GM12892 (cell line): ENCODE data around the gene ABHD14A.

Experiments
- DNase-seq: peaks from one replicate; pipeline ENCODE4 v3.0.0; 2011; ENCODE audit not compliant: insufficient read length
- FAIRE-seq: peaks from 2 replicates; lab custom pipeline; 2011; peaks lifted over from hg19 to GRCh38; lab: Jason Lieb, UNC
- POLR2A ChIP-seq: IDR thresholded peaks from 2 replicates; pipeline ENCODE4 v1.6.1; 2011; ENCODE audit warnings: low read depth, low read length, control low read depth
- POLR2AphosphoS5 ChIP-seq: IDR thresholded peaks from 2 replicates; pipeline ENCODE4 v1.6.1; 2011; ENCODE audit warnings: low read depth, low read length, control low read depth
- TAF1 ChIP-seq: IDR thresholded peaks from 2 replicates; pipeline ENCODE4 v1.6.1; 2011; ENCODE audit warnings: low read depth, mild to moderate bottlenecking, control low read depth, low read length, borderline replicate concordance

The ABHD14A gene

DNA sequence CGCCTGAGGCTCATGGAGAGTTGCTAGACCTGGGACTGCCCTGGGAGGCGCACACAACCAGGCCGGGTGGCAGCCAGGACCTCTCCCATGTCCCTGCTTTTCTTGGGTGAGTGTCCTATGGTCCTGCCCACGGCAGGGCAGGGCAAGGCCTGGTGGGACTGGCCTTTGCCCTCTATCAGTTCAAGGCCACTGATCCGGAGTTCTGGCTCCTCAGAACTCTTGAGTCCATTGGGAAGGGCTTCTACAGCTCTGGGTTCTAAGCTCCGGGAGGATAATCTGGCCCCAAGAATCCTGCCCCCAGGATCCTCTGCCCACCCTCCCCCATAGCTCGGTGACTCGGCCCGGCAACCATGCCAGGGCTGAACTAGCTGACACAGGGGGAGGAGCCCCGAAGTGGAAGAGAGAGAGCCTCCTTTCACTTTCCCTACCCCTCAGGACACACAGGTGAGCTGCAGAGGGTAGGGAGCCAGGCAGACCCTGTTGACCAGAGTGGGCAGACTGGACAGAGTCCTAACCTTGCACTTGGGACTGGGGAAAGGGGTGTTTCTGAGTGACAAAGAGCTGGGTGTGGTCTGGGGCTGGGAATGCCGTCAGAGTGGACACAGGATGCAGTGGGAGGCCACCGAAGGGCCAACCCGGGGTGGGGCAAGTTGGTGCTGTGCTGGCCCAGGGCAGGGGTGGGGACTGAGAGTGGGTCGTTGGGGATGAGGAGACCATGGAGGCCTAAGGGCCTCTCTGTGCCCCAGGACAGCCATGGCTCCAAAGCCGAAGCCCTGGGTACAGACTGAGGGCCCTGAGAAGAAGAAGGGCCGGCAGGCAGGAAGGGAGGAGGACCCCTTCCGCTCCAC, 32.0 kb upstream of the ABHD14A start:
- peak; percentile 91 for FAIRE-seq
- DNase-seq = peak; percentile 98
- TF ChIP-seq TAF1 = no peak

DNA sequence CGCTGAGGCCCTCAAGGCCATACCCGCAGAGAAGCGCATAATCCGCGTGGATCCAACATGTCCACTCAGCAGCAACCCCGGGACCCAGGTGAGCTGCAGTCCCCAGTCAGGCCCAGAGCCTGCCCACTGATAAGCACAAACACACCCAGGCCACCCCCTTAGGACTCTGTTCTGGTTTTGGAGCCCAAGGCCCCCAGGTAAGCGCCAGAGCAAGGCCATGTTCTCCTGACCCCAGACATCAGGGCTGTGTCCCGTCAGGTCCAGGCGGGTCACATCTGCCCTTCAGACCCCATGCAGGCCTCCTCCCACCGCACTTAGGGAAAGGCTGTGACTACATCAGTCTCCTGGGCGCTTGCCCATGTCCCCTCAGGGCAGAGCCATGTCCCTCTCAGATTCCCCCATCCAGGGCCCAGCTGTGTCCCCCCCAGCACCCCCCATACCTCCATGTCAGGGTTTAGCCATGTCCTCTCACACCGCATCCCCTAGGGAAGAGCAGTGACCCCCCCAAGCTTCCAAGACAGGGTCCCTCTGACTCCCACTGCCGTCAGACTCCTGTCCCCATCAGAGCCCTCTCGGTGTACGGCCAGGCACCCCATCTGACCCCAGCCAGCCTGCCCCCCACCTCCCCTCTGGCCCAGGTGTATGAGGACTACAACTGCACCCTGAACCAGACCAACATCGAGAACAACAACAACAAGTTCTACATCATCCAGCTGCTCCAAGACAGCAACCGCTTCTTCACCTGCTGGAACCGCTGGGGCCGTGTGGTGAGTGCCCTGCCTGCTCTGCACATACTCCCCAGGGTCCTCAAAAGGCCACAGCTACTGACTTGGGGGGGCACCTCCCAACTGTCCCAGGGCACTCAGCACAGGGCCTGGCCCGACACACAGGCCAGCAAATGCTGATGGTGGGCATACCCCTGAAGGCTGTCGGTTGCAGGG, 31.1 kb upstream of the ABHD14A start:
- FAIRE-seq (no peak), DNase-seq (peak; percentile 20)
- no peak for TF ChIP-seq POLR2A
- TF ChIP-seq POLR2AphosphoS5 = no peak
- TF ChIP-seq TAF1 = no peak

DNA sequence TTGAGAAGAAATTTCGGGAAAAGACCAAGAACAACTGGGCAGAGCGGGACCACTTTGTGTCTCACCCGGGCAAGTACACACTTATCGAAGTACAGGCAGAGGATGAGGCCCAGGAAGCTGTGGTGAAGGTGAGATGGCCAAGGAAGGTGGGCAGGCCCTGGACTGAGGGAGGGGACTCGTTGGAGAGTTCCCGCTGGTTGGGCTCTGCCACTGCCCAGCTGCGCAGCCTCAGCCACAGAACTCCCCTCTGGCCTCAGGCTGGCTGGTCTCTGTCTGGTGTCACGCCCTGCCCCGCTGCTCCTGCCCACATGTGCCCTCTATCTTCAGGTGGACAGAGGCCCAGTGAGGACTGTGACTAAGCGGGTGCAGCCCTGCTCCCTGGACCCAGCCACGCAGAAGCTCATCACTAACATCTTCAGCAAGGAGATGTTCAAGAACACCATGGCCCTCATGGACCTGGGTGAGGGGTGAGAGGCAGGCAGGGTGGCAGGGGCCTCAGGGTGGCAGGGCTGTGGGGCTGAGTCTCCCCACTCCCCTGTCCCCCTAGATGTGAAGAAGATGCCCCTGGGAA, 30.3 kb upstream of the ABHD14A start:
- no peak for DNase-seq
- TF ChIP-seq TAF1 (no peak), POLR2AphosphoS5 (no peak), POLR2A (no peak)
- no peak for FAIRE-seq

DNA sequence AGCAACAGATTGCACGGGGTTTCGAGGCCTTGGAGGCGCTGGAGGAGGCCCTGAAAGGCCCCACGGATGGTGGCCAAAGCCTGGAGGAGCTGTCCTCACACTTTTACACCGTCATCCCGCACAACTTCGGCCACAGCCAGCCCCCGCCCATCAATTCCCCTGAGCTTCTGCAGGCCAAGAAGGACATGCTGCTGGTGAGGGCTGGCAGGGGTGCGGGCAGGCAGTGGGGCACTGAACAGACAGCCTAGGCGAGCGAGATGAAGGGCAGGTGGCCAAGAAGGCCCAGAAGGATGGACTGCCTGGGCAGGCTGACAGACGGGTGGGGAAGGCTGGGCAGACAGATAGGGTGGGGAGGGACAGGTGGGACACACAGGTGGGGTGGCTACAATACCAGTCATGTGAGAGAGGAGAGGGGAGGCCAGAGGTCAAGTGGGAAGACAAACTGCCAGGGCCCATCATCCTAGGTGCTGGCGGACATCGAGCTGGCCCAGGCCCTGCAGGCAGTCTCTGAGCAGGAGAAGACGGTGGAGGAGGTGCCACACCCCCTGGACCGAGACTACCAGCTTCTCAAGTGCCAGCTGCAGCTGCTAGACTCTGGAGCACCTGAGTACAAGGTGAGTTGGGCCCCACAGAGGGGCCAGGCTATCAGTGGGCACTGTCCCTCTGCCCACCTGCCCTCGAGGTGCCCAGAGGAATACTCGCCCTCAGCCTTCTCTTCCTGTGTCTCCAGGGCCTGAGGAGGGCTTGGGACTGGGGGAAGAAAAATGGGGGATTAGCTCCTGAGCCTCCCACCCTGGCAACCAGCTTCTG, 29.6 kb upstream of the ABHD14A start:
- no peak for TF ChIP-seq TAF1
- TF ChIP-seq POLR2AphosphoS5 = no peak
- no peak for TF ChIP-seq POLR2A
- DNase-seq (no peak), FAIRE-seq (no peak)

DNA sequence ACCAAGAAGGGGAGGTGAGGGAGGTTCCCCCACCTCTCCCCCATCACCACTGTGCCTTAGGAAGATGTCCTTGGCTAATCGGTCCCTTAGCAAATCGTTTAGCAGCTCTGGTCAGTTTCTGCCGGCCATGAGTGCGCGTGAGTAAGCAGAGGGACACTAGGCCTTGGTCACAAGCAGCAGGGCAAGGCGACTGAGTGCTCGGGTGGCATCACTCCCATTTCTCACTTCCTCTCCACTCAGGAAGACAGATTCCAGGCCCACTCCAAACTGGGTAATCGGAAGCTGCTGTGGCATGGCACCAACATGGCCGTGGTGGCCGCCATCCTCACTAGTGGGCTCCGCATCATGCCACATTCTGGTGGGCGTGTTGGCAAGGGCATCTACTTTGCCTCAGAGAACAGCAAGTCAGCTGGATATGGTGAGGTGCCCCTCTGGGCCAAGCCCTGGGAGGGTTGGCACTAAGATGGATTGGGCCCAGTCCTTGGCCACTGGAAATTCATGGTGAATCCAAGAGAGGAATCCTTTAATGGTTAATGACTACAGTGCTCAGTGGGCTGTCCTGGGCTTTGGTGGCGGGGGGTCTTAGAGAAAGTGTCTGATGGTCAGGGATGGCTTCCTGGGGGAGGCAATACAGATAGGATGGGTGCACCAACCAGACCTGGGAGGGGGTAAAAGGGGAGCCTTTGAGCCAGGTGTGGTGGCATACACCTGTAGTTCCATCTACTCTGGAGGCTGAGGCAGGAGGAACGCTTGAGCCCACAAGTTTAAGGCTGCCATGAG, 28.7 kb upstream of the ABHD14A start:
- FAIRE-seq (no peak), DNase-seq (no peak)
- TF ChIP-seq POLR2A (no peak), TAF1 (no peak), POLR2AphosphoS5 (no peak)

DNA sequence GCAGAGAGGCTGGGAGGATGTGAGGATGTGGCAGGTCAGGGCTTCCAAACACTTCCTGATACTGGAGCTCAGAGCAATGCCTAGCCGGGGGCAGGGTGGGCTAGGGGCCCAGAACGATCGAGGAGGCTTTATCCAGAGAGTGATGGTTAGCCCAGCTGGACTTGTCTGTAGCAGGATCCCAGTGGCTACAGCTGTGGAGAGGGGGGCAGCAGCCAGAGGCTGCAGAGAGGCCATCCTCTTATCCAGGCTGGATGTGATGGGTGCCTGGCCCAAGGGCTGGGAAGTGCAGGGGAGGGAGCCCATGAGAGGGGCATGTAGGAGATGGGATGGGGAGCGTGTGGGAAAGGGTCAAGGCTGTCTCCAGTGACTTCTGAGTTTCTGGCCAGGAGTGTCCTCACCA, 28.1 kb upstream of the ABHD14A start:
- DNase-seq (no peak), FAIRE-seq (no peak)
- TF ChIP-seq POLR2A (no peak), POLR2AphosphoS5 (no peak), TAF1 (no peak)

DNA sequence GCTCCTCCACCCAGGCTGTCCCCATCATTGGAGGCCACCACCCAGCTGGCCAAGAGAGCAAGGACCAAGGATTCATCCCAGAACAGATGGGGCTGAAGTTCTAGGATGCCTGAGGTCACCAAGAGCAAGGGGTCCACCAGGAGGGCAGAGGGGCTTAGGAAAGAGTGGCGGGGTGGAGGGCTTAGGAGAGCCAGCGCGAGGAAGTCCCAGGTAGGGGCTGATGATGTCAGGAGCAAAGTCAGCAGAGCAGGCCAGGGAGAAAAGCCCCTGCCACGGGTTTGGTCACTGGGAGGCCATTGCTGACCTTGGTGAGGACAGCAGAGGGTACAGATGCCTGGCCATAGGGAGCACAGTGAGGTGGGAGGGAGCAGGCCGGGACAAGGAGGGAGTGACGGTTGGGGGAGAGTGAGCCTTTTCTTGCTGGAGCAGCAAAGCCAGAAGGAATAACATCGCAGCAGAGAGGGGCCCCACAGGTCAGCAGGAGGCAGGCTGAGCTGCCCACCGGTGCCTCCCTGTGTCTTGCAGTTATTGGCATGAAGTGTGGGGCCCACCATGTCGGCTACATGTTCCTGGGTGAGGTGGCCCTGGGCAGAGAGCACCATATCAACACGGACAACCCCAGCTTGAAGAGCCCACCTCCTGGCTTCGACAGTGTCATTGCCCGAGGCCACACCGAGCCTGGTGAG, 27.5 kb upstream of the ABHD14A start:
- TF ChIP-seq TAF1 (no peak), POLR2A (no peak), POLR2AphosphoS5 (no peak)
- DNase-seq = no peak
- no peak for FAIRE-seq

DNA sequence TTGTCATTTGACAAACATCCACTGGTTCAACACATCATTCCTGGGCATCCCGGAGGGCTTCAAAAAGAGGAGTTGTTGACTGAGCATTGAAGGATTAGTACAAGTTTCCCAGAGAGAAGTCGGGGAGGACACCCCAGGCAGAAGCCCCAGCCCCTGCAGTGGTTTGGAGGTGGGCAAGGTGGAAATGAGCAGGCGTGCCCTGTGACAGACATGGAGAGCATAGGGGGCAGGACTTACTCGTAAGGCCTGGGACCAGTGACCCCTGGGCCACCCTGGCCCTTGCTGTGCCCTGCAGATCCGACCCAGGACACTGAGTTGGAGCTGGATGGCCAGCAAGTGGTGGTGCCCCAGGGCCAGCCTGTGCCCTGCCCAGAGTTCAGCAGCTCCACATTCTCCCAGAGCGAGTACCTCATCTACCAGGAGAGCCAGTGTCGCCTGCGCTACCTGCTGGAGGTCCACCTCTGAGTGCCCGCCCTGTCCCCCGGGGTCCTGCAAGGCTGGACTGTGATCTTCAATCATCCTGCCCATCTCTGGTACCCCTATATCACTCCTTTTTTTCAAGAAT, 26.8 kb upstream of the ABHD14A start:
- TF ChIP-seq POLR2A (no peak), POLR2AphosphoS5 (no peak), TAF1 (no peak)
- DNase-seq = no peak
- FAIRE-seq = no peak

DNA sequence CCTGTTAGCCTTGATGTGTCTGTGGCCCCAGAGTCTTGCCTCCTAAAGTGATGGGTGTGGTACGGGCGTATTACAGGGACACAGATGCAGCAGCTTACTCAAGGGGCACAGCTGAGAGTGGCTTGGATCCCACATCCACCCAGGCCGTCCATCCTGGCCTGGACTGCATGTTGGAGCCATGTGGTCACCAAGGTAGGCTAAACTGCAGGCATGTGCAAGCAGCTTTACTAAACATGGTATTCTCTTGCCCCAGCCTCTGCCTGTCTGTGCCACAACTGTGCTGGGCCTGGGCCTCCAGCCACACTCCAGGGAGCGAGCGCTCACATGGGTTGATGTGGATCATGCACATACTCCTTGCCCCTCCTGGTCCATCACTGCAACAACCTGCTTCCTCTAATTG, 25.7 kb upstream of the ABHD14A start:
- no peak for DNase-seq
- no peak for FAIRE-seq
- TF ChIP-seq TAF1 (no peak), POLR2A (no peak), POLR2AphosphoS5 (no peak)

DNA sequence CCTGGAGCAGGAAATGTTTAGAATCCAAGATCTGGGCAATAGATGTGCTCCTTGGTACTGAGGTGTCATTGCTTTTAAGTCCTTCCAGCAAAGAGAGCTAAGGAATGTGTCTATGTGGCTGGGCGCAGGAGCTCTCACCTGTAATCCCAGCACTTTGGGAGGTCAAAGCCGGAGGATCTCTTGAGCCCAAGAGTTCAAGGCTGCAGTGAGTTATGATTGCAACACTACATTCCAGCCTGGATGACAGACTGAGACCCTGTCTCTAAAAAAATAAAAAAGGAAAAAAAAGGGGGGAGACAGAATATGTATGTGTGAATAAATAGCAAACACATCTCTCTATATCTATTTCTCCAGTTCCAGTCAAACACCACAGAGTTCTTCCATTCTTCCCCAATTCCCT, 24.0 kb upstream of the ABHD14A start:
- TF ChIP-seq TAF1 = no peak
- TF ChIP-seq POLR2A = no peak
- no peak for TF ChIP-seq POLR2AphosphoS5
- no peak for FAIRE-seq
- no peak for DNase-seq
